ENCODE results near the gene PGBD2.
"Not testable (repeated sequence)": the region's sequence is repeated elsewhere in the genome, so short reads cannot be mapped to it uniquely, and the experiment has no call there.

PGBD2 gene, protein sequence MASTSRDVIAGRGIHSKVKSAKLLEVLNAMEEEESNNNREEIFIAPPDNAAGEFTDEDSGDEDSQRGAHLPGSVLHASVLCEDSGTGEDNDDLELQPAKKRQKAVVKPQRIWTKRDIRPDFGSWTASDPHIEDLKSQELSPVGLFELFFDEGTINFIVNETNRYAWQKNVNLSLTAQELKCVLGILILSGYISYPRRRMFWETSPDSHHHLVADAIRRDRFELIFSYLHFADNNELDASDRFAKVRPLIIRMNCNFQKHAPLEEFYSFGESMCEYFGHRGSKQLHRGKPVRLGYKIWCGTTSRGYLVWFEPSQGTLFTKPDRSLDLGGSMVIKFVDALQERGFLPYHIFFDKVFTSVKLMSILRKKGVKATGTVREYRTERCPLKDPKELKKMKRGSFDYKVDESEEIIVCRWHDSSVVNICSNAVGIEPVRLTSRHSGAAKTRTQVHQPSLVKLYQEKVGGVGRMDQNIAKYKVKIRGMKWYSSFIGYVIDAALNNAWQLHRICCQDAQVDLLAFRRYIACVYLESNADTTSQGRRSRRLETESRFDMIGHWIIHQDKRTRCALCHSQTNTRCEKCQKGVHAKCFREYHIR

DNA sequence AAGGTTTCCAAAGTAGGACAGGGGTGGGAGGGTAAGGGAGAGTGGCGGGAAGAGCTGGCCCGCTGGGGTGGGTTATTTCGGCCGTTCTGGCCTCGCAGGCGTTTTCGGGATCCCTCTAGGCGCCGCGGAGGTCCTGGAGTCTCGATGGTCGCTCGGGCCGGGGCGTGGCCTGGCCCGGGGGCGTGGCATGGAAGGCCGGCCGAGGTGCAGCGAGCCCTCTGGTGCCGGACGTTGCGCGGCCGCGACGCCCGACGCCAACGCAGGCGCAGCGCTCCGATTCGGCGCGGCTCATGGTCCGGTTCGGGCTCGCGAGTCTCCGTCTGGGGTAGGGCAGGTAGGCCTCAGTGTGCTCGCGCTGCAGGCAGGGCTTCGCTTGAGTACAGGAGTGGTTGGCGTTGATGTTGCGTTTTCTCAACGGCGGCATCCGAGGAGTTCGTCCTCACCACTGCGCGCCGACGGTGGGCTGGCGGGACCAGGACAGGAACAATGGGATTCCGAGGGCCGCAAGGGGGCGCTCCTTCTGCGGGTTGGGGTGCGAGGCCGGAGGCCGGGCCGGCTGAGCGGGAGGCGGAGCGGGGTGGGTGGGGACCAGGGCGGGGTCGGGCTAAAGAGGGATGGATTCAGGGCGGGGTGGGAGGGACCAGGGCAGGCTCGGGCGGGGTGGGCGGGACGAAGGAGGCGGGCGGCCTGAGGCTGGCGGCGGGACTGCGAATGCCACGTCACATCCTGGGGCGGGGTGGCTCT, at the start of gene PGBD2:
PGBD2 (plus strand) TSS at position 227 of the 744 bp plus-strand sequence. CDS start 7,628 bp downstream, outside the sequence.
- DNase-seq, result peak; percentile 94 to 98 (median 97)

DNA sequence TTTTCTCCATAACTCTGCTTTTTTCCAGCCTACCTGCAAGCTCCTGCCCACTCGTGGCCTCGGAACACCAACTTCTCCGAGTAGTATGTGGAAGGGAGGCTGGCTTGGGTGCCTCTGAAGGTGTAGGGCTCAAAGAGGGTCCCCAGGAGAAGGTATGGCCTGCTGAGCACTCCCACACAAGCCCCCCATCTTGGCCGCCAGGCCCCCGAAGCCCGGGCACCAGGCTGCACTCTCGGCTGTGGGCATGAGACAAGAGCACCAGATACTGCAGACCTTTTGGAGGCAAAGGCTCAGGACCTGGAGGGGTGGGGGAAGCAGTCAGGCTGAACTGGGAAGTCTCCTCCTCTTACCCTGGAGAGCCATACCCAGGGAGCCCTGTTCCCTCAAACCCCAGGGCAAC, 48.8 kb upstream of the PGBD2 start:
- no peak for DNase-seq

DNA sequence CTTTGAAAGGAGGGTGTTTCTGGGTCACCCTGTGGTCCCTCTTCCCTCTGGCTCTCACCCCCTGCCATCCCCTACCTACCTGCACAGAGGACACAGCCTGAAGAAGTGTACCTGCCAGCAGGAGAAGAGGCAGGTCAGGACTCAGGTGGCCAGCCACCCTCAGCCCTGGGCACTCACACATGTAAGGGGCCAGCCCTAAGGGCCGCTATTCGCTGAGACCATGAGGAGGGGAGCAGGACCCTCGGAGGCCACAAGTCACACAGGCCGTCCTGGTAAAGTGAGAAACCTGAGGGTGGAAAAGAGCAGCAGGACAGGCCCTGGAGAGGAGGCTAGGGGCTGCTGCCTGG, 48.3 kb upstream of the PGBD2 start:
- DNase-seq, result no peak

DNA sequence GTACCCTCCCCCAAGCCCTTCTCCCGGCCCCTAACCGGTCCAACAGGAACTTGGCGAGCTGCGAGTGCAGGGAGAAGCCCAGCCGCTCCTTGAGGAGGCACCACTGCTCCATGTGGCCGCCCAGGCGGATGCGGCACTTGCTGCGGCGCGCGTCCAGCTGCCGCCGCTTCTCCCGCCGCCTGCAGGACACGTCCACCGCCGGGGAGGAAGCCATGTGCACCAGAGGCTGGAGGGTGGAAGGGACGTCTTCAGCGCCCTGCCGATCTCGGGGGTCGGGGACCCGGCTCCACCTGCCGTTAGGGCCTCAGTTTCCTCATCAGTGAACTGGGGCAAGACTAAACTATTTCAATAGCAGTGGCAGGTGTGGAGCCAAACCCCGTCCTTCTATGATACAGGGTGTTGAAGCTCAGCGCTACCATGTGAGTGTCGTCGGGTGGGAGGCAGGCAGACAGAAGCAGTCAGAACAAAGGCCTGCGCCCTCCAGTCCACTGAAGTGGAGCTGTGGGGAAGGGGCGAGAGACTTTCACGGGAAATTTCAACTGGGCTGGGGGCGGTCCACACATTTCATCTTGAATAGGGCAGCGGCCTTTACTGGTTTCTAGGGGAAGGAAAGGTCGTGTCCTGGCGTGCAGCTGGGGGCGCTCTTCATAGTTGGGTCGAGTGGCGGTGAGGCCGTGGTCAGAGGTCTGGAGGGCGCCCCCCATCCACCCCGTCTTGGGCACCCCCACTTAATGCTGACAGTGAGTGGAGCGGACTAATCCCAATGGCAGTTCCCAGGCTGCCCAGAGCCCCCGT, 47.7 kb upstream of the PGBD2 start:
- peak; percentile 70 to 84 (median 70) for DNase-seq

DNA sequence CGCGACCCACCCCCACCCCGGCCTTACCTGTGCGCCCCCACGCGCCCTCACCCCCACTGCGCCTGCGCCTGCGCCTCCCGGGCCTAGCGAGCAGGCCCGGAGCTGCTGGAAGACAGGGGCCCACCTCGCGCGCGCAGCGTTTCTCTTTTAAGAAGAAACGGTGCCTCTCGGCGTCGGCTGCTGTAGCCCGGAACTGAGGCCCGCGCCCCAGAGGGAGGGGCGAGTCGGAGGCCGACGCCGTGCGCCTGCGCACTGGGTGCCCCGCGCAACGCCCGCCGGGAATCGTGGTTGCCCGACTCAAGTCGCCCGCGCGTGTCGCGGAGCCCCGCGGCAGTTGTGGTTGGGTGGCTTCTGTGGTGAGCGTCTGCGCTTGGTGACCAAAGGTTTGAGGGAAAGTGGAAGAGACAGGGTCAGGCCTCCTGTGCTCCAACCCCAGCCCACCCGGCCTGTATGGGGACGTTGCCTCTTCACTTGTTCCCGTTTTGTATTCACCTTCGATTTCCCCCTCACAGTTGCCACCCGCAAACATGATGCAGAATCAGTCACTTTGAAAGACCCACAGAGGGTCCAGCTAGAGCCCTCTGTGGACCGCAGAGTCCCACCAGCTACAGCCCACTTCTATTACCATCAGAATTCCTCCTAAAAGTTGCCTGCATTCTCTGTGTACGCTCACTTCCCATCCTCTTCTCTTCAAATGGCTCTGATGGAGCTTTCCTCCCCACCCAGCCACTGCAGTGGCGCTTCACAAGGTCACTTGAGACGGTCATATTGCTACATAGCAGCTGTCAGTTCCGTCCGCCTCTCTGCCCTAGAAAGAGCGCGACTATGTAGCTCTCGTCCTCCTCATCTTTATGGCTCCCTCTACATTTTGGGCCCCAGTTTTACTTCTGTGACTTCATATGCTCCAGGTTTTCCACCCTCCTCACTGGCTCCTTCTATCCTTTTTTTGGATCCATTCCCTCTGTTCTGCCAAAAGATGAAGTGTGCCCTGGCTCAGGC, 46.8 kb upstream of the PGBD2 start, which contains the start of gene ZNF692:
ZNF692 (minus strand) TSS at position 195 of the 999 bp plus-strand sequence. CDS start 776 bp downstream, outside the sequence.
- DNase-seq, result peak; percentile 98 to 99 (median 98)

DNA sequence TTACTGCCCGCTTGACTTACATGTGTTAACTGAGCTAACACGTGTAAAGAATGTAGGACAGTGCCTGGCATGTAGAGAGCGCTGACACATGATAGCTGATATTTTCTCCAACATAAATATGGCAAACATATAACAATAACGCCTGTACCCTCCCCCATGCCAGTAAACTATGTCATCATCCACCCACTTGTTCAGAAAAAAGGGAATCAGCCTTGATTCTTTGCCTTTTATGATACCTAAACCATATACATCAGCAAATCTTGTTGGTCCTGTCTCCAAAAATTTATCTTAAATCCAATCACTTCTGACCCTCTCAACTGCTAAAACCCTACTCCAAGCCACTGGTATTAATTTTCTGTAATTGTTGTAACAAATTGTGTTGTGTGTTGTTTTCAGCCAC, 46.0 kb upstream of the PGBD2 start:
- DNase-seq, result peak; percentile 25 to 50 (median 43)

DNA sequence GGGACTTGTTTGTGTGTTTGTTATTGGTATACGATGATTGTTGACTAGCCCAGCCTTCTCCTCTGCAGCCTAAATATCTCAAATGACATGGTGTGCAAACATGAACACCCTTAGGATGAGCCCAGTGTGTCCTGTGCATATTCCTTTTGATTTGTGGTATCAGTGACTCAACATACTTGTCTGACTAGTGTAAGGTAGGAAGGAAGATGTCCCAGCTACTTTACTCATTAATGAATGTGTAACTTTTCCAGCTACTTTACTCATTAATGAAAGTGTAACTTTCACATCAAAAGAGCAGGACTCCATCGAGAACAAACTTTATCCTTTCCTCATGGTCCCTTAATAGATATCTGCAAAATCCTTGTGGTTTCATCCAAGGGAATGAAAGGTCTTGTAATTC, 44.4 kb upstream of the PGBD2 start:
- DNase-seq, result no peak

DNA sequence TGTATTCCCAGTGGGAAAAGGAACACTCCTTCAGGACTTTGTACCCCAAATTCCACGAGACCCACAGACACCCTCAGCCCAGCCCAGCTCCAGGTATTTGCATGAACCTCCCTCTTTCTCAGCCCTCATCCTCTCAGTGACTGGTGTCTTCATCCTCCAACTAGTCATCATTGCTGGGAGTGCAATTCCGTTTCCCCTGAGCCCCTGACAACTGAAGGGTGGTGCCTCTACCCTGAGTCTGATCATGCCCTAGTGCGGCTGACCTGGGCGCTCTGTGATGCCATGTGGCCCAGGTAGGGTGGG, 43.4 kb upstream of the PGBD2 start:
- peak in 1 of 3 donors; percentile 9 for DNase-seq

DNA sequence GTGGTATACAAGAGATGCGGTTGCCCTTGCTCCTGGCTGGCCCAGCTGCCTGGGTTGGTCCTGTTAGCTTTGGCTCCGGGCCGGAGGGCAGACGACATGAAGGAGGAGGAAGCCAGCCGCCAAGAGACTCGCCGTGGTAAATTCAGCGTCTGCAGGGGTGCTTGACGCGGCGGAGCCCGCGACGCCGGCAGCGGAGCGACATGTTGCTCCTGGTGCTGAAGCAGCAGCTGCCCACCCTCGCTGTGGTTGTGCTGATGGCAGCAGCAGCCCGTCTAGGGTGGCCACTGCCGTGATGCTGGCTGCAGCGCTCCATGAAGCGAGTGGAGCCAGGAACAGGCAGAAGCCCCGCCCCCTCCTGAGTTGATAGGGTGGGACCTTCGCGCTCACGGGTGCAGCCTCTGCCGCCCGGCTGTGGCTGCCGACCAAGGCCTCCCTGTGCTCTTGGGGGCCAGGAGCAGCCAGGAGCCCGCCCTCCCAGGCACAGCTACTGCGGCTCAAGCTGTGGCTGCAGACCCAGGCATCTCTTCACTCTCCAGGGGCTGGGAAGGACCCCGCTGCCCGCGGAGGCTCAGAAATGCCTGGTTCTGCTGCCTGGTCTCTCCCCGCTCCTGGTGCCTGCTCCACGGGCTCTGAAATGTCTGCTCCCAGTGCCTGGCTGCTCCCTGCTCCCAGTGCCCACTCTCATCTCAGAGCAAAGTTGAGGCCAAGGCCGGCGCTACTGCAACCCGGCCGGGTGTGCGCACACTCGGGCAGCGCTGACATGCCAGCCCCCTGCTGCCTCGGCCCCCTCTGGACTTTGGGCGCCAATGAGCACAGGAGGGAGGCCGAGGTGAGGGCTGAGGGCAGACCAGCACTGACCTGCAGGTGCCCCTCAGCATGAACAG, 42.8 kb upstream of the PGBD2 start:
- peak; percentile 65 to 84 (median 71) for DNase-seq

DNA sequence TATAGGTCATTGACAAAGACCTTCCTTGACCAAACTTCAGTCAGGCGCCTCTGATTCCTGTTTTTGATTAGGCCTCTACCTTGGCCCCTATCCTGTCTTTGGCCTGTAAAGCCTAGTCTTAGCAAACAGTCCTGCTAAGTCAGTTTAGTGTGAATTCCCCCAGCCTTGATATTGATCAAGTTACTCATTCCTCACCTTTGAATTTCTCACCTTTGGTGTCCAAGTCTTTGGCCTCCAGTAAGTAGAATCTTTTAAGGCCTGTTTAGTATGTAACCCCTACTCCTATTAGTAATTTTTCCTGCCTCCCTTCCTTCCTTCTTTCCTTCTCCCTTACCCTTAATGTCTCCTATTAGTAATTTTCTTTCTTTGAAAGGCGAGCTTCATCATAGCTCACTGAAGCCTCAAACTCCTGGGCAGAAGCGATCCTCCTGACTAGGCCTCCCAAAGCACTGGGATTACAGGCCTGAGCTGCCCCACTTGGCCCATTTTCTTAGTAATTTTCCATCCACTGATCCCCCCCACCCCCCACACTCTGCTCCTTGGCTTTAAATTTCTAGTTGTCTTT, 34.1 kb upstream of the PGBD2 start:
- no peak for DNase-seq

DNA sequence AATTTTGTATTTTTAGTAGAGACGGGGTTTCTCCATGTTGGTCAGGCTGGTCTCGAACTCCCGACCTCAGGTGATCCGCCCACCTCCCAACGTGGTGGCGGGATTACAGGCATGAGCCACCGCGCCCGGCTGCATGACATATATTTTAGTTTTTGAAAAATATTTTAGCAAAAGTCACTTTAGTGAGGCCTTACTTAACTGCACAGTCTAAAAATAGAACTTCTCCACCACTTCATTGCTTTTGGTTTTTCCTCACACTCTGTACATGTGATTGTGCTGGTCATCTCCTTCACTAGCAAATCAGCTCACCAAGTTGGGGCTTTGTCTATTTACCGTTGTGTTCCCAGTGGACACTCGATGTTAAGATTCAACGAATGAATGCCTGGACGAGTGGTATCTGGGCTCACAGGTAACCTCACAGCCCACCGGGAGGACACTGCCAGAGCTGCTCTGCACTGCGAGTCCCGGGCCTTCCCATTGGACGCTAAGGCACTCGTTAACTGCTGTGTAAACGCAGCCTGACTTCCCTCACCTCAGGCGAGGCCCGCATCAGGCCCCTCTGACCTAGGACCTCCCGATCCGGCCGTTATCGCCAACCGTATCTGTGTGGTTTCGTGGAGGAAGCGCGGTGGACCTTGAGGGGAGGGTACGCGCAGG, 33.2 kb upstream of the PGBD2 start:
- peak; percentile 52 to 68 (median 53) for DNase-seq

DNA sequence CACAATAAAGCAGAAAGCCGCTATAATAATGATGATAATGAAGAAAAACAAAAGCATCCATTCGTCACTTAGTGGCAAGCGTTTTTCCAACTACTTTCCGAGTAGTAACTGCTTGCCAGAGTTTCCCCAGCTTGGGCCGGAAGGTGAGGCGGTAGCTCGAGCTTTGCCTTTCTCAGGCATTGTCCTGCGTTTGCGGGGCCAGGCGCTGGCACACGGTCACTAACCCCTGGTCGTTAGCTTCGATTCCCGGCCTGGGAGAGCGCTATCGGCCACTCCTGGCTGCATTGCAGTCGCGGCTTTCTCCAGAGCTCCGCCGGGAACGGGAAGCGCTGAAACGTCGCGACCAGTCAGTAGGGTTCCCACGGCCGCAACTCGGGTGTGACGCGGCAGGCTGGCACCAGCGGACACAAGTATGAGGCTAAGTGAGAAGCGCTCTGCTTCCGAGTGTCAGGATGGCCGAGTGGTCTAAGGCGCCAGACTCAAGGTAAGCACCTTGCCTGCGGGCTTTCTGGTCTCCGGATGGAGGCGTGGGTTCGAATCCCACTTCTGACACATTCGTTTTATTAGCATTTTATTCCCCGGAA, 32.5 kb upstream of the PGBD2 start:
- DNase-seq, result peak; percentile 94 to 95 (median 94)

DNA sequence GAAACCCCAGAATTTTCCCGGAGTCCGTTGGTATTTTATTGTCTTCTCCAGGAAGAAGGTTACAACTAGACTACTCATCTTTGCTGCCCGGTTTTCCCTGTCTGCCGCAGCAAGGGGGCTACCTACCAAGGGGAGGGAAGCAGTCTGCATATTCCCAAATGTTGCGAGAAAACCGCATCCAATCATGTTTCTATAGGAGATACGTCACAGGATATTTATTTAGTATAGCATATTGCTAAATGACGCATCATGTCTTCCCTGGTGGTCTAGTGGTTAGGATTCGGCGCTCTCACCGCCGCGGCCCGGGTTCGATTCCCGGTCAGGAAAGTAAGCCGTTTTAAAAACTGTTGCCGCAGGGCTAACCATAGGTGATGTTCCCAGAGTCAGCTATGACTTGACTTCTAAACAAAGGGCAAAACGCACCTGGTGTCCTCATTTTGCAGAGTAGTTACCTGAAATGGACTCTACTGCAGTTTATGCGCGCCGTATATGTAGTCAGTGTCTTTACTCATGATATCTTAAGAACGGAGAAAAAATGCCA, 32.0 kb upstream of the PGBD2 start:
- DNase-seq, result peak; percentile 74 to 95 (median 90)

DNA sequence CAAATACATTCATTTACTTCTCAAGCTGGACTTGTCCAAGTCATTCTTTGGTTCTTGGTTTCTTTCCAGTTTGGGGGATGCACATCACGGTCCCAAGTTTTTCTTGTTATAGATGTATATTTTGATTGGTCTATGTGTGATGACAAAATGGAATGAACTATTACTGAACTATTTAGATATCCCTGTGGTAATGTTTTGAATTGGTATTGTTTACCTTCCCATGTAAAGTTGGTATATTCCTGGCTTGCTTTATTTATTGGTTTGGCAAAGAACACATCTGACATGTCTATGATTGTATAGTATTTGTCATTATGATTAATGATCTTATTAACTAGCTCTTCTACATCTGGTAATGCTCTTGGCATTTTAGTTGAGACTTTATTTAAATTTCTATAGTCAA, 24.8 kb upstream of the PGBD2 start:
- DNase-seq, result no peak

DNA sequence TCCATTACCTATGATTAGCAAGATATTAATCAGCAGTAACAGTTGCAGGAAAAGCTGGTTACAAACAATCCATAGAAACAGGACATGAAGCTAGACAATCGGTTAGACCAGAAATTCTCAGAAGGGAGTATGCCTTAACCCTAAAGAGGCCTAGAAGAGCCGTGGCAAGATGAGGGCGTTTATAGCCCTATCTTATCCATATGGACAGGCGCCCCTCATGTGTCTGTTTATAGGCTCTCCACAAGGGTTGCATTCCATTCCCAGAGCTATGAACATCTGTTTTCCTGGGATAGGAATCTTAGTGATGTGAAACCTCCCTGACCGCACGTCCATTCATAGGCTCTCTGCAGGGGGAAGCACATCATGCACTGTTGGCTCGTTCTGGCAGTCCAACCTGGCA, 23.6 kb upstream of the PGBD2 start:
- DNase-seq, result not testable (repeated sequence)

DNA sequence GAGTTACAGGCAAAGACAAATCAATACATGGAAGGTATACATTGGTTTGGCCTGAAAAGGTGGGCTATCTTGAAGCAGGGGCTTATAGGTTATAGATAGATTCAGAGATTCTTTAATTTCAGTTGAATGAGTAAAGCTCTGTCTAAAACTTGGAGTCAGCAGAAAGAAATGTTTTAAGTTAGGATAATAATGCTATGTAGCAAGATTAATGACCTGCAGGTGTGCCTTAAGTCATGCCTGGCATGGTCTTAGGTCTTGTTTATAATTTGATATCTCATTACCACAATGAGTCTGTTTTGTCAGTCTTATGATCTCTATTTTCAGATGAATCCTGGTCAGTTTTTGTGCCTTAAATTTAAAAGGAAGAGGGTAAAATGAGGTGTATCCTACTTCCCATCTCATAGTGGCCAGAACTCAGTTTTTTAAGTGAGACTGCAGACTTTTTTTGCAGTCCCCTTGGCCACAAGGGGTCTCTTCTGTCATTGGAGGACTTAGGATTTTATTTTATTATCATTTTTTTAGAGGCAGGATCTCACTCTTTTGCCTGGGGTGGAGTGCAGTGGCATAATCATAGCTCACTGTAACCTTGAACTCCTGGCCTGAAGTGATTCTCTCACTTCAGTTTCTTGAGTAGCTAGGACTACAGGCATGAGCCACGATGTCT, 21.3 kb upstream of the PGBD2 start:
- DNase-seq, result no peak

DNA sequence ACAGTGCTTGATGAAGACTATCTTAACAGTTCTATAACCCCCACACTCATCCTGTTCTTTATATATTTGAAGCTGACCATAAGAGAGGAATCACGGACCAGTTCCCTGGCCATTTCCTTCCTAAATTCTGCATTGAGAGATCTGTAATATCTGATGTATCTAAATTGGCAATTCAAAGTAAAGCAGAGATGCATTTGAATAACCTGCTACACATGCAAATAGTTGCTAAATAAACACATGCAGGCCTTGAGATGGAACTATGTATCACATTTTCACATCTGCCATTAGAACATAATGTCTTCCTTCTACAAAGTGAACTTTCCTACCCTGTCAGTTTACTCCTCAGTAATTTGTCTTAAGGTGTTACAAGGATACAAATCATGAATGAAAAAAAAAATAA, 20.4 kb upstream of the PGBD2 start:
- DNase-seq, result no peak

DNA sequence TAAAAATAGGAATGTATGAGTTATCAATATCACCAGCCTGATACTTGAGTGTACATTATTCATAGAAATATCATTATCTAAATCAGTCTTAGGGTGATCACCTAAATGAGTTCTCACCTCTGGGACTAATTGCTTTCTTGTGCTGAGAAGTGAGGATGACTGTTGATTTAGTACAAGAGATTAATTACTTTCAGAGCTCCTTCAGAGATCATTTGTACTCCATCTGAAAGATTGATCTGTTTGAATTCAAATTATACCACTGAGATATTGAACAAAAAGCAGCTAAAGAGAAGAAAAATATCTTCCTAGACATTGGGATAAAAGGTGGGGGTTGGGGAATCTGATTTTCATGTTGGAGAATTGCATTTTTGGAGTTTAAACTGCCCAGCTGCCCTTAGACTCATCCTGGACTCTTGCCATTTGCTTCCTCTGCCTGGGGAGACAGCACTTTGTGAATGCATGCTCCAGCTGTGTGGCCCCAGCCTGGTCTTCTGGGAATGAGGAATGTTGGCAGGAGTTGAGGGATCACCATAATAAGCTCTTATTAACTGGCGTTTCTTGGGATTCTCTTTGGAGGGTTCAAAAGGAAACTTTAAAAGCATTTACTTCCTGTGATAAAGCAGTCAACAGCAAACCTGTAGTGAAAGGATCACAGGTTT, 19.7 kb upstream of the PGBD2 start:
- no peak for DNase-seq
